ENCODE results near the gene GEMIN4.
"Not testable (repeated sequence)": the region's sequence is repeated elsewhere in the genome, so short reads cannot be mapped to it uniquely, and the experiment has no call there.

GEMIN4 gene

DNA sequence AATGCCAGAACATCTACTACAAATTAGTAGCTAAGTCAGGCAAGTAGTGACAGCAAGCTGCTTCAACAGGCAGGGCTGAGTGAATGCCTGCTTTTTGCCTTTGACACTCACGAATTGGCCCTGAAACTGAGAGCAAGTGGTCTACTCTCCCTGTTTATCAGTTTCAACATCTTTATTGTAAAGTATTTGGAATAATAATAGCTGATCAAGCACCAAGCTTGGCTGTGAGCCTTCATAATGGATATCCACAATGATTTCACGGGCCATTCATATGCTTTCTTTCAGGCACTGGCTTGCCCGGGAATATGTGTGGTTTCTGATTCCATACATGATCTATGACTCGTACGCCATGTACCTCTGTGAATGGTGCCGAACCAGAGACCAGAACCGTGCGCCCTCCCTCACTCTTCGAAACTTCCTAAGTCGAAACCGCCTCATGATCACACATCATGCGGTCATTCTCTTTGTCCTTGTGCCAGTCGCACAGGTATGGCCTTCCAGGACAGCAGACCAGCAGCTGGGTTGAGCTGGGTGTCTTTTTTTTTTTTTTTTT, 14.4 kb downstream of the GEMIN4 start:
- no peak for DNase-seq

DNA sequence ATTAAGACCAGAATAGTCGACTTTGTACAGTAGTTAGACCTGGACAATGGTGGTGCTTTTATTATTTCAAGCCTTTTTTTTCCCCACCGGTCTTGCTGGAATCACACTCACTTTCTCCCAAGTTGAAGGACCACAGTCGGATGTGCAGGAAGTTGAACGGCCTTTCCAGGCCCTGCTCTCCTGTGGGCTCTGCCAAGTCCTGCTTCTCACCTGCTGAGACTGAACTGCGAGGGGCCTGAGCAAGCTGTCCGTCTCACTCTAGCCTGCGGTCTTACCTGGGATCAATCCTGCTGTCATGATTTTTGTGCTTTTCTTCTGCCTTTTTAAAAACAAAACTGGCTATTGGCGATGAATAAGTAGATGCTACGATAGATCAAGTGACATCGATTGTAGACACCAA, 18.3 kb downstream of the GEMIN4 start:
- no peak for DNase-seq

DNA sequence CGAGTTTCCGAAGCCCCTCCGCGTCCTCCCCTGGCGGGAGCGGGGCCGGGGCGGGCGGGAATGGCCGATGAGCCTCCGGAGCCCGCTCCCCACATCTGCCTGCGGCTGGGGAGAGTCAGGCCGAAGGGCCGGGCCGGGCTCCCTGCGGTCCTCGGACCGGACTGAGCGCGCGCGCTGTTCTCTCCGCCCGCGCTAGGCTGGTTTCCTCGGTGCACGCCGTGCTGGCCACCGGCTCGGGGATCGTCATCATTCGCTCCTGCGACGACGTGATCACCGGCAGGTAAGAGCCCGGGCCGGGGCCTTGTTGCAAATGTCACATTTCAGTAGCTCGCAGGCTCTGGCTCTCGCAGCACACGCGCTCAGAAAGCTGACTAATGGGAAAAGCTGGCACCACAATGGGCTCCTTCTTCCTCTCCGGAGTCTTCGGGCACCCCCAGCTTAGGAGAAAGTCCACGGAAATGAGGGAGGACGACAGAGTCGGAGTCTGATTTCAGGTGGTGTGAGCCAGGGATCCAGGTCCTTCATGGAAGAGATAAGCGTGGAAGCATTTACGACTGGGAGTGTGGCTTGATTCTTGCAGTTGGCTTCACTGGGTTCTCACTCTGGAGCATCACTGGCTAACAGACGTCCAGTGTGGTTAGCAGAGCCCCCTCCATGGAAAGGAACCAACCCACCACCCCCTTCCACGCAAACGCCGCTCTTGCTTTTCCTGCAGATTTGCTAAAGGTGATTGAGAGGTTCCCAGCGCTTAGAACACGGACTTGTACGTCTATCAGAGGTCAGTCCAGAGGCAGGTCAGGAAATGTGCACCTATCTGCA, 19.0 kb downstream of the GEMIN4 start:
- peak; percentile 62 for DNase-seq

DNA sequence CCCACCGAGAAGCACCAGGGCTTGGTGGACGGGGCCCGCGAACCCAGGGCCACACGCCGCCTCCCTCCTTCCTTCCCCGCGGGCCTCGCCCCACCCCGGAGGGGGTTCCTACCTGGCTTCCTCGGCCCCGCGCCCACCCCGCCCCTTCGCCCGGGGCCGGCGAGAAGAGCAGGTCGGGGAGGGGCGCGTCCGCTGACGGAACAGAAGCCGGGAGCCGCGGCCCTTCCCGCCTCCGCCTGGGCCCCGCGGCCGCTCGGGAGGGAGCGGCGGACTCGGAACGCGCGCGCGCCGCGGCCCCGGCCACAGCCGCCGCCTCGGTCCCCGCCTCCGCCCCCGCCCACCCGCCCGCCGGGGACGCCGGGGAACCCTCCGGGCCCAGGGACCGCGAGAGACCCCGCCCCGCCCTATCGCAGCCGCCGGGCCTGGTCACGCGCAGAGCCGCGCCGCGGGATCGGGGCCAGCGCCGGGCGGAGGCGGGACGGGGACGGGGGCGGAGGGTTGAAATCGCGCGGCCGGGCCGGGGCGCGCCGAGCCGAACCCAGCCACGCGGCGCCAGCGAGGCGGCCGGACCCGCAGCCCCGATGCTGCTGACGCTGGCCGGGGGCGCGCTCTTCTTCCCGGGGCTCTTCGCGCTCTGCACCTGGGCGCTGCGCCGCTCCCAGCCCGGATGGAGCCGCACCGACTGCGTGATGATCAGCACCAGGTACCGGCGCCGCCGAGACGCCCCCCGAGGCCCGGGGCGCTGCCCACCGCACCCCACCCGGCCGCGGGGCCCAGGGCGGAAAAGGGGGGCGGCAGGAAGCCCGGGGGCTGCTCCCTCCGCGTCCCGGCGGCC, 19.8 kb downstream of the GEMIN4 start, which contains the start of gene TLCD3A:
Gene TLCD3A, plus strand, starts transcription at position 530 of the 835 bp plus-strand sequence. Its CDS starts 52 bp downstream, at position 582.
- DNase-seq: peak; percentile 72

DNA sequence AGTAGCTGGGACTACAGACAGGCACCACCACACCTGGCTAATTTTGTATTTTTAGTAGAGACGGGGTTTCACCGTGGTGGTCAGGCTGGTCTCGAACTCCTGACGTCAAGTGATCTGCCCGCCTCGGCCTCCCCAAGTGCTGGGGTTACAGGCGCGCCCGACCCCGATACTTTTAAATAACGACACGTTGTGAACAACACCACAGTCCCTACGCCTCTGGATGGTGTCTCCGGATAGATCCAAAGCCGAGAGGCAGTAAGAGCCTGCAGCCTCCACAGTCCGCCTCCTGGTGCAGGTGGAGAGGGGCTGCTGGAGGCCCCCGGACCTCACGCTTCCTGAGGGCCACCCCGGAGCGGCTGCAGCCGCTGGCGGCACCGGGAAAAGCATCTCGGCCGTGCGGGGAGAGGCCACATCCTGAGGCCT, 20.4 kb downstream of the GEMIN4 start:
- DNase-seq: no peak

DNA sequence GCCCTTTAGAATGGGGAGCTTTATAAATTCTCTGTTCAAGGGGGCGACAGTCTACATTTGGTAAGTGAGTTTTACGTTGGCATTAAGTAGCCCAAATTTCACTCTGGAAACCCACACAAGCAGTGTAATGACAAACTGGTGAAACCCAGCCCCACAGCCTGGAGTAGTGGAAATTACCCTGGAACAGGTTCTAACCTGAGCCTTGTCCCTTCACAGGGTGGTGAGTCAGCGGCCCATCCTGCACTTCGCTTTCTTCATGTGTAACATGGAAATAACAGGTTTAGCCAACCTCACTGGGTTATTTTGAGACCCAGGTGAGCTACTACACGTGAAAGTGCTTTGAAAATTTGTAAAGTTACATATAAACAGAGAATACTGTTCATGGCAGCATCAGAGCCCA, 23.2 kb downstream of the GEMIN4 start:
- DNase-seq: no peak

DNA sequence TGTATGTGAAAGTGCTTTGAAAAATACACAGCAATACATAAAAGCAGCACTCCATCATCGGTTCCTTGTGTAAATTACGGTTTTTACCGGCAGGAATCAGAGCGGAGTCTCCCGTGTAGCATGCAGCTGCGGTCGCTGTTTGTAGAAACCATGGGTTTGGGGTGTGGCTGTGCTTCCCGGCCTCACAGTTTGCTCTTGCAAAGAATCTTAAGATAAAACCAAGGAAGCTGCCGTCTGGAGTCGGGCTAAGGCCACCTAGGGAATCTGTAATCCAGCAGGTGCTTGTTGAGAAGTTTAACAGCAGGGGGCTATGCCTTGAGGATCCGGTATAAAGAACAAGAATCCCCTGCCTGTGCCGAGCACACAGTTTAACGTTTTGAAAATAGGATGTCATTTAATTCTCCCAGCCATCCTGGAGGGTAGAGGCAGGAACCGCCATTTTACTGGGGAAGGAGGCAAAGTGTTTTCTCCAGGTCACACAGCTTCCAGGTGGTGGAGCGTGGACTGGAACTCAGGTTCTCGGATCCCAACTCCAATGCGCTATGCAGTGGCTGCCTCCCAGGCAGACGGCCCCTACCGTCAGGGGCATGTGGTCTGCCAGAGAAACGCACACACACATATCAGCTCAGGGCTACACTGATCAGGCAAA, 25.7 kb downstream of the GEMIN4 start:
- no peak for DNase-seq

DNA sequence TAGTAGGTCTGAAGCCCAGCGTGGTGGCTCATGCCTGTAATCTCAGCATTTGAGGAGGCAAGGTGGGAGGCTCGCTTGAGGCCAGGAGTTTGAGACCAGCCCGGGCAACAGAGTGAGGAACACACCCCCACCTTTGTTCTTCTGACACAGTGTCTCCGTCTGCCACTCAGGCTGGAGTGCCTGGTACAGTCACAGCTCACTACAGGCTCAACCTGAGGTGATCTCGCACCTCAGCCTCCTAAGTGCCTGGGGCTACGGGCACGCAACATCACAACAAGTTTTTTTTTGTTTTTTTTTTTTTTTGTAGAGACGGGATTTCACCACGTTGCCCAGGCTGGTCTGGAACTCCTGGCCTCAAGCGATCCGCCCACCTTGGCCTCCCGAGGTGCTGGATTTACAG, 26.3 kb downstream of the GEMIN4 start:
- no peak for DNase-seq

DNA sequence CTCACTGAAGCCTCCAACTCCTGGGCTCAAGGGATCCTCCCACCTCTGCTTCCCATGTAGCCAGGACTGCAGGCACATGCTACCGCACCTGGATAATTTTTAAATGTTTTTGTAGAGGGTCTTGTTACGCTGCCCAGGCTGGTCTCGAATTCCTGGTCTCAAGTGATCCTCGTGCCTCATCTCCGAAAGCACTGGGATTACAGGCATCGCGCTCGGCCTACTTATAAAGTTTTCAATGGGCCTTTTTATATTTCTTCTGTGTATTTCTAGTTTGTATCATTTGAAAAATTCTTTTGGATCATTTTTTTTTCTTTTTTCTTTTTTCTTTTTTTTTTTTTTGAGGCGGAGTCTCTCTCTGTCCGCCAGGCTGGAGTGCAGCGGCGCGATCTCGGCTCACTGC, 27.0 kb downstream of the GEMIN4 start:
- no peak for DNase-seq

DNA sequence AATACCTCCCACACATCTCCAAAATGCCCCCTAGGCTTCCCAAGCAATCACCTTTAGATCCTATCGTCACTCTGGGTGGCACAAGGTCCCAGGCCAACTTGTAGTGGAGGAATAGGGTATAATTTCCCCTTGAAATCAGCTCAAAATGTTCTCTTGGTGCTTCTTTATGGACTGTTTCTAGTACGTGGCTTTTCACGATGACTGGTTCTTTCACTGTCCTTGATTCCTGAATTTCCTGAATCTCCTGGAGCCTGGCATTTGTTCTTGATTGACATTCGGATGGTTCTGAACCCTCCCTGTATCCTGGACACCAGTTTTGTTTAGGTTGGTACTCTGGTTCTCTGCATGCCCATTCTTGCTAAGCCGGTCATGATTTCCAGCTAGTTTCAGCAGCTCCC, 30.5 kb downstream of the GEMIN4 start:
- DNase-seq: no peak

DNA sequence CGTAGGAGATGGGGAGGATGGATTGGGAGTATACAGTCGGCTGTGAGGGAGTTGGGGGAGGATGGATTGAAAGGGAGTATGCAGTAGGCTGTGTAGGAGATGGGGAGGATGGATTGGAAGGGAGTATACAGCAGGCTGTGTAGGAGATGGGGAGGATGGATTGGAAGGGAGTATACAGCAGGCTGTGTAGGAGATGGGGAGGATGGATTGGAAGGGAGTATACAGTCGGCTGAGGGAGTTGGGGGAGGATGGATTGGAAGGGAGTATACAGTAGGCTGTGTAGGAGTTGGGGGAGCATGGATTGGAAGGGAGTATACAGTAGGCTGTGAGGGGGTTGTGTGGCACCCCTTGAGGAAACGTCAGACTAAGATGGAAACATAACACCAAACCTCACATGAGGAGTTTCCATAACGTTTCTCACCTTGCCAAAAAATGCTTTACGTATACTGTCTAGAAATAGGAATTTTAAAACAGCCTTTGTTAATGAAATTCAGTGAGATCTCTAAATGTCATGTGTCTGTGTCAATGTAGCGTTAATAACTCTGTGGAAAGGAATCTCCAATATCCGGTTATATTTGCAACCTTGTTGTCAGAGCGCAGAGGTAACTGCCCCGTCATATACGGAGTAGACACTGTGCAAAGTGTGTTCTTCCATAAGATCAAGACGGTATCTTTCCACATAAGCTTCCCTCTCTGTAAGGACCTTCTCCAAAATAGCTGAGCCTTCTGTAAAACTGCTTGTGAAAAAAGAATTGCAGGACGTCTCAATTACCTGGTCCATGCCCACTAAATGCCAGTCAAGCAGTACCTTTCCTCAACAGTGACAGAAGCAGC, 31.1 kb downstream of the GEMIN4 start:
- no peak for DNase-seq

DNA sequence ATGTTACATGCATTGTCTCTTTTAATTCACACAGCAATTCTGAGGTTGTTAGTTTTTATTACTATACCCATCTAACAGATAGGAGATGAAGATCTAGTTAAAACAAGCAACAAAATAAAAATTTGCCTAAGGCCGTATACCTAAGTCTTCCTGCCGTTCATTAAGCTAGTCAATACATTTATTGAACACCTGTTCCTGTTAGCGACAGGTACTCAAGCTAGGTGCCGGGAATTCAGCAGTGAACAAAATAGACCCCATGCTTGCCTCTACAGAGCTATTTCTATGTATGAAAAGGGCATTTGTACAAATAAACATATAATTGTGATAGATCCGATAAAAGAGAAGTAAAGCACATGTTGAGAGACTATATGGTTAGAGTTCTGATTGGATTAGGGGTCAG, 34.0 kb downstream of the GEMIN4 start:
- DNase-seq: no peak

DNA sequence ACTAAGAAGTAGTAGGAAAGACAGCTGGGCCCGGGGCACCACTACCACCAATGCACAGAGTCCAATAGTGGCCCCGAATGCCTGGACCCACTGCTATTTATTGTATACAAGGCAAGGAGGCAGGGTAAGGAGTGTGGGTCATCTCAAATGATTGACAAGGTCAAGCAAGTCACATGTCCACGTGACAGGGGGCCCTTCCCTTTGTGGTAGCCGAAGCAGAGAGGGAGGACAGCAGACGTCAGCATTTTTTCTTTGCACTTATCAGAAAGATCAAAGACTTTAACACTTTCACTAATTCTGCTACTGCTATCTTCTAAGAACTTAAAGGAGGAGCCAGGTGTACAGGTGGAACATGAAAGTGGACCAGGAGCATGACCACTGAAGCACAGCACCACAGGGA, 43.9 kb downstream of the GEMIN4 start:
- no peak for DNase-seq

DNA sequence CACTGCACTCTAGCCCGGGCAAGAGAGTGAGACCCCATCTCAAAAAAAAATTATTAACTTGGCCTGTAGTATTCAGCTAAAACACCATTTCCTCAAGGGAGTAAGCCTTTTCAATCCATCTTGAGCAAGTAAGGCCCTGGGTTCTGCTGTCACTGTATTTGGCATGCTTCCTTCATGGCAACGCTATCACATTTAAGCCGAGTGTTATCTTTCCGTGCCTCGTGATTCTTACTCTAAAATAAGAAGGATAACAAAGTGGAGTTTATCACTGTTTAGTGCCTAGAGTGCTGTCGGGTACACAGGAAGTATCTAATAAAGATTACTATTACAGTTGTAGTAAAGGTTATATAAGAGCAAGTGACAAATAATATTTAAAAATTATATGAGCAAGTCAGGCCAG, 46.2 kb downstream of the GEMIN4 start:
- DNase-seq: no peak

DNA sequence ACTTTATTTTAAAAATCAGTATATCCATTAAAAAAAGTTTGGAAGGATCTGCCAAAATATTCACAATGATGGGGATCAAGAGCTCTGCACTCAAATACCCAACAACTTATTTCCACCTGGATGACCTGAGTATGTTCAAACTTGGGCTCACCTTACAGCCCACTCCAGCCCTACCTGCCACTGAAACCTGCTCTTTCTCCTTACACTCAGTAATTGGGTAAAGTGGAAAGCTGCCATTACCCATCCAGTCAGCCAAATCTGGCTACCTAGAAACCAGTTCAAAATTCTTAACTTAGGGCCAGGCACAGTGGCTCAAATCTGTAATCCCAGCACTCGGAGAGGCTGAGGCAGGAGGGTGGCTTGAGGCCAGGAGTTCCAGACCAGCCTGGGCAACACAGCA, 47.1 kb downstream of the GEMIN4 start:
- no peak for DNase-seq

DNA sequence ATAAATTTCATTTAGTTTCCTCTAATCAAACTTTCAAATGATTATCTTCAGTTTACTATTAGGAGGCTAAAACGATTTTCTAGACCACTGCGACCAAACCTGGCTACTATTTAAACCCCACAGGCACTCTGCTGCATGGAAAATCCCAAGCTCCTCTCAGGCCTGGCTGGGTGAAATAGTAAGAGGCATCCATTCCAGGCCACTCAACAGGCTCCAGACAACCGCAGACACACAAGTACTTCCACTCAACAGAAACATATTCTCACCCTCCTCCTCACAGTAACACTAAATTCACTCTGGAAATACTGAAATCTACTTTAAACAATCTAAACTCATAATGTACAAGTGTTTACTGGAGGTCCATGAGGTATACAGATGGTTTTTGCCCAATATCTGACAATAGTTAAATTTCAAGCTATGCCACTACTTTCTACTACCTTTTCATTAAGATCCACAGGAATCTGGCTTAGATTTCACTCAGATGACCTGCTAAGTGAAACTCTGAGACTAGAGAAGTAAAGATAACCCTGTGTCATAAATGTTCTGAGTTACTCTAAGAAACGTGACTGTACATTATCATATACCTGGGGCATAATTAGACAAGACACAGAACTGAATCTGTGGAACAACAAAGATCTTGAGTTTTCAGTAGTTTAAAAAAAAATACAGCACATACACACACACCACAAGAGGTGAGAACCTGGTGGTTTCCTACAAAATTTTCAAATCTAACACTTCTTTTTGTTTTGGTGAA, 47.8 kb downstream of the GEMIN4 start:
- no peak for DNase-seq

DNA sequence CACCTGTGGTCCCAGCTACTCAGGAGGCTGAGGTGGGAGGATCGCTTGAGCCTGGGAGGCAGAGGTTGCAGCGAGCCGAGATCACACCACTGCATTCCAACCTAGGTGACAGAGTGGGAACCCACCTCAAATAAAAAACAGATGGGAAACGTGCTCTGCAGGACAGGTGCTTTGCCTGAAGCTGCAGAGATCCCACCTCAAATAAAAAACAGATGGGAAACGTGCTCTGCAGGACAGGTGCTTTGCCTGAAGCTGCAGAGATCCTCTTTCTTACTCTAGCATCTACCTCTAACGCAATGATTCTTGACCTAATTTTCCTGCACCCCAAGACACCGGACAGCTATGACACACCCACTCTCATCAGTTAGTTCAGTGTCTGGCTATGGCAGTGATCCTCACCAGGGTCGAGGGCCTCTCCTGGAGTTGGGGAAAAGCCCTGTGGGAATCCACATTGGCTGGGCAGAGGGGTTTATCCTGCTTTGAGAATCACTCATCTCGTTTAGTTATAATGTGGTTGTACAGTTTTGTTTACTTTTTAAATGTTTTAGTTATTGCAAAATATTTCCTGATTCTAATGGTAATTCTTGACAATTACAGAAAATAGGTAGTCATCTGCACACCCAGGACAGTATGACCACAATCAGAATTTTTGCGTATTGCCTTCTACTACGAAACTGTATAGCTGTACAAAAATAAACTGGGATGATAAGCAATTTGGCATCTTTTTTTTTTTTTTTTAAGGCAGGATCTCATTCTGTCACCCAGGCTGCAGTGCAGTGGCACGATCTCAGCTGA, 48.8 kb downstream of the GEMIN4 start:
- peak; percentile 35 for DNase-seq

DNA sequence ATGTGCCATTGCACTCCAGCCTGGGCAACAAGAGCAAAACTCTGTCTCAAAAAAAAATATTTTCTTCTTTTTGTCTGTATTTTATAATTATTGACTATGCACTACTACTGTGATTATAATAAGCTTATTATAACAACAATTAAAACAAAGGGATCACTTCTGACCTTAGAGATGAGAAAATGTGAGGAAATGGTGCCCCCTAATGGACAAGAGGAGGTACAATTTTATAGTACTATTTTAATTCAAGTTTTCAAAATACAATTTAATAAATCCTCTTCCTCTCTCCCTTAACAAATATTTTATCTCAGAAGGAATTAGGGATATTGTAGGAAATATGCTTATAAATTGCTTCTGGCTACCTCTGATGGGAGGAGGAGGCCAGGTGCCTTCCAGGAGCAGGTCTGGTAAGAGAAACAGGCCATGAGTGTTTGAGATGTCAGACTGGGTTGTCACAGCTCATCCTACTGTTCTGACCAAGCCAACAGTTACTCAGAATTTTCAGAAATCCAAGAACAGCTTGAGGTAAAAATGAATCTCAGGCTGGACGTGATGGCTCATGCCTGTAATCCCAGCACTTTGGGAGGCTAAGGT, 51.5 kb downstream of the GEMIN4 start:
- DNase-seq: peak; percentile 46

DNA sequence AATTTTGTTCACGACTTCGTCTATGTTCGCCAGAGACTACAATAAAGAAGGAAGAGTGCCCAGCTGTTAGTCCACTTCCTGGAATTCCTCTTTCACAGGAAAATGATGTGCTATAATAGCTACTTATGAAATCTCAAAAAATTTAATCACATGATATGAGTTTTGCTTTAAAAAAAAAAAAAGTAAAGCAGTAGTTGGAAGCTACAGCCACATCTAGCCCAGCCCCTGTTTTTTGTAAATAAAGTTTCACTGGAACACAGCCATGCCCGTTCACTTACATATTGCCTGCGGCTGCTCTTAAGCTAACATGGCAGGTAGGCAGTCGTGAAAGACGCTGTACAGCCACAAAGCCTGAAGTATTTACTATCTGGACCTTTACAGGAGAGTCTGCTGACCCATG, 52.7 kb downstream of the GEMIN4 start:
- no peak for DNase-seq

DNA sequence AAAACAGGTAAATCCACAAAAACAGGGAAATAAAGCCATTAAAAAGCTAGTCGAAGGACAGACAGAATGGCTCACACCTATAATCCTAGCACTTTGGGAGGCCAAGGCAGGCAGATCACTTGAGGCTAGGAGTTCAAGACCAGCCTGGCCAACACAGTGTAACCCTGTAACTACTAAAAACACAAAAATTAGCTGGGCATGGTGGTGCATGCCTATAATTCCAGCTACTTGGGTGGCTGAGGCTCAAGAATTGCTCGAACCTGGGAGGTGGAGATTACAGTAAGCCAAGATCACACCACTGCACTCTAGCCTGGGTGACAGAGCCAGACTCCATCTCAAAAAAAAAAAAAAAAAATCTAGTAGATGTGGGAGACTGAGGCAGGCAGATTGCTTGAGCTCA, 54.0 kb downstream of the GEMIN4 start:
- not testable (repeated sequence) for DNase-seq

Data from EL (cell line).